GM21390 (cell line): Measurements from ENCODE around the gene C20orf173.
"Not testable (repeated sequence)": the region's sequence is repeated elsewhere in the genome, so short reads cannot be mapped to it uniquely, and the experiment has no call there.

Experiments used
- ATAC-seq: cut with Tn5 transposase; IDR thresholded peaks from one replicate; pipeline ENCODE4 v1.9.1; 2021; ENCODE audit not compliant: unreplicated experiment

The C20orf173 gene

DNA sequence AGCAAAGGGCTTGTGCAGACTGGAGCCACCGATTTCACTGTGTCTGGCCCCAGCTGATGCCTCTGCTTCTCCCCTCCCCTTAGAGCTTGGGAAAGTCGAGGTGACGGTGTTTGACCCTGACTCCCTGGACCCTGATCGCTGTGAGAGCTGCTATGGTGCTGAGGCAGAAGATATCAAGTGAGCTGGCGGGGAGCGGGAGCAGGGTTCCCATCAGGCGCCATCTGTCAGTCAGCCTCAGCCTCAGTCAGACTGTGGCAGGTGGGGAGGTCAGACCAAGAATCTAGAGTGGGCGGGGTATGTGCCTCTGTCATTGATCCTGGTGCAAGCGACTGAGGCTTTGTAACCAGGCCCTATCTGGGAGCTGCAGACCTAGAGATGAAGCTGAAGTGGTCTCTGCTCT is 17.9 kb upstream of the C20orf173 start:
- no peak for ATAC-seq

DNA sequence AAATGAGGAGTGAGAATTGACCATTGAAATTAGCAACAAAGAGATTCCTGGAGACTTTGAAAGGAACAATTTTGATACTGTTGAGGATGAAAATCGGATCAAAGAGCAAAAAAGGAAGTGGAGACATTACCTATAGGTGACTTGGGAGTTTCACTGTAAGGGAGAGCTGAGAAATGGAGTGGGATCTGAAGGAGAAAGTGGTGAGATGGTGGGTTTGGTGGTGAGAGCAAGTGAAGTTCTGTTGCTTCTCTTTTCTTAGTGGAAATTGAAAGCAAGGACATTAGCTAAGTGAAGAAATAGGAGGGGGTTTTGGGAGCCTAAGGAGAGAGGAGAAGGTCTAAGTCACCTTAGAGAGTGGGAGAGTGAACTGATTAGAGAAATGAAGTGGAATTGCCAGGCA is 16.7 kb upstream of the C20orf173 start:
- ATAC-seq: no peak

DNA sequence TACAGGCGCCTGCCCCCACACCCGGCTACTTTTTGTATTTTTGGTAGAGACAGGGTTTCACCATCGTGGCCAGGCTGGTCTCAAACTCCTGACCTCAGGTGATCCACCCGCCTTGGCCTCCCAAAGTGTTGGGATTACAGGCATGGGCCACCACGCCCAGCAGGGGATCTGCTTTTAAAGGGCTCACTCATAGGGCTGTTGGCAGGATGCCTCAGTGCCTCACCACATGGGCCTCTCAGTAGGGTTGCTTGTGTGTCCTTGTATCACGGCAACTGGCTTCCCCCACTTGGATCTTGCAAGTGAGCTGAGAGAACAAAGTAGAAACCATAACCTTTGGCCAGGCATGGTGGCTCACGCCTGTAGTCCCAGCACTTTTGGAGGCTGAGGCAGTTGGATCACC is 15.5 kb upstream of the C20orf173 start:
- not testable (repeated sequence) for ATAC-seq

DNA sequence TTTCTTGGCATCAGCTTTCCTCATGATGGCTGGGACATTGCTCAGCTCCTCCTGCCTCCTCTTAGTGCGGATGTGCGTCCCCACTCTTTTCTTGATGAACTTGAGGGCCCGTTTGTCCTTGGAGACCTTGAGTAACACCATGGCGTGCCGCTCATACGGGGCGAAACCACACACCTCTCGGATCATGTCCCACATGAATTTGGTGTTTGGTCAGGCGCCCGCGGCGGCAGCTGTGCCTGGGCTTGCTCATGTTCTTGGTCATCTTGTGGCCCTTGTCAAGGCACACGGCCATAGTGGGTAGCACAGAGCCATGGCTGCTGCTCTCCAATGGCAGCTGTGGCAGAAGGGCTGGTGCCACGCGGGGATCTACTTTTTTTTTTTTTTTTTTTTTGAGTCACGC is 15.0 kb upstream of the C20orf173 start:
- ATAC-seq: no peak

DNA sequence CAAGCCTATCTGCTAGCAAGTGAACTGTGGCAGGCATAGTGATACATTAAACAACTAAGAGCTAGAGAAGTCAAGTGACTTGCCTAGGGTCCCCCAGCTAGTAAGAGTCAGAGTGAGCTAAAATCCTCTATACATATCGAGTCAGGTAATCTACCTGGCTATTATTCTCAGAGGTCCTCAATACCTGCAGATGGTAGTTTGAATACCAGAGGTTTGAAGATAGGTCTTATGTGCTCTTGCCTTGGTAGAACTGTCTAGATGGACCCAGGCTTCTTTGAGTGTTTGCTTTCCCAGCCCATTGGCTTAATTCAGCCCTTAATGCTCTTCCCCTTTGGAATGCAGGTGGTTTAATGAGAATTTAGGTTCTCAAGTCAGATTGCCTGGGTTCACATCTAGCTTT is 13.5 kb upstream of the C20orf173 start:
- ATAC-seq: no peak

DNA sequence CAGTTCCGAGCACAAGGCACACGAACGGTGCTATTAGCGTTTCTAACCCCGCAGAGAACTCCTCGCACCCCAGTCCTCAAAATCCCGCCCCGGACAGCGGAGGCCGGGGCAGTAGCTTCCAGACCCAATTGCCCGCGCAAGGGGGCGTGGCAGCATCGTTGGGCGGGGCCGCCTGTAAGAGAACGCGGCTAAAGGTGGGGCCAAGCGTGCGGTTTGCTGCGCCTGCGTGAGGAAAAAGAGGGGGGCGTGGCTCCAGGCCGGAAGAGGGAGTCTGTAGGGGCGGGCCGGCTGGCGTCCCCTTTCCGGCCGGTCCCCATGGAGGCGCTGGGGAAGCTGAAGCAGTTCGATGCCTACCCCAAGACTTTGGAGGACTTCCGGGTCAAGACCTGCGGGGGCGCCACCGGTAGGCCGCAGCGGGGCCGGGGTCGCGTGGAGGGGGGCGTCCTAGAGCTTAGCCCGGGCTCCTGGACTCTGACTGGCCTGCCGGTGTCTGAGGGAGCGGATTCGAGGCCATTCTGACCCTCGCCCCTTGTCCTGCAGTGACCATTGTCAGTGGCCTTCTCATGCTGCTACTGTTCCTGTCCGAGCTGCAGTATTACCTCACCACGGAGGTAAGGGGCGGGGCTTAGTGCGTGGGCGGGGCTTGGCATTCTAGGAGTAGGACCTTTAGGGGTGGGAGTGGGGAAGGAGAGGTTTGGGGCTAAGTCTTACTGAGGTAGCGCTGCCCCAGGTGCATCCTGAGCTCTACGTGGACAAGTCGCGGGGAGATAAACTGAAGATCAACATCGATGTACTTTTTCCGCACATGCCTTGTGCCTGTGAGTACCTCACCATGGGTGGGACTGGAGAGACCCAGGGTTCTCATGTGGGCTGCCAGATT is 12.6 kb upstream of the C20orf173 start, which contains the start of gene ERGIC3:
Gene ERGIC3, plus strand, starts transcription at position 296 of the 880 bp plus-strand sequence. Its CDS starts 20 bp downstream, at position 316.
- peak; percentile 91 for ATAC-seq

DNA sequence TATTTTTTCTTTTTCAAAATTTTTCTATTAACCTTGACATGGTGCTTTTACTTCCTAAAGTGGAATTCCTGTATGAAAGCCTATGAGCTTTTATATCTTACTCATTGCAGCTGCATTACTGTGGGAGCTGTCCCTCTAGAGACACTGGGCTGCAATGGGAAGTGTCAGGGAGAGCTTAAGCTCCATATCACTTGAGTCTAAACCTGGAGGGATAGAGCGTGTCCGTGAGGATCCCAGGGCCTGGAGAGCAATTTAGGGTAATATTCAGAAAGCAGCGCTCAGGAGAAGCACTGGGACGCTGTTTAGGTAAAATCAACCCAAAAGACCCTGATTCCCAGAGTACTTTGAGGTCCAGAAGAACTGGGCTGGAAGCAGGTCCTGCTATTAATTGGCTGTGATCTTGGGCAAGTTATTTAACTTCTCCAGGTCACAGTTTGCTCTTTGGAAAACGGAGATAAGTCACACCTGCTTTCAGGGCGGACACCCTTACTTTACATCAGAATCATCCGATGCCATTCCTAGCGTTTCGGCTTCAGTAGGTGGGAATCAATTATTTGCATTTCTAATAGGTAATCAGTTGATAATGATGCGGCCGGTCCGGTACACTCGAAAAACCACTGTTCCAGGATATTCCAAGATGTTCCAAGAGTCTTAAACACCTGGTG is 11.8 kb upstream of the C20orf173 start:
- ATAC-seq: no peak

DNA sequence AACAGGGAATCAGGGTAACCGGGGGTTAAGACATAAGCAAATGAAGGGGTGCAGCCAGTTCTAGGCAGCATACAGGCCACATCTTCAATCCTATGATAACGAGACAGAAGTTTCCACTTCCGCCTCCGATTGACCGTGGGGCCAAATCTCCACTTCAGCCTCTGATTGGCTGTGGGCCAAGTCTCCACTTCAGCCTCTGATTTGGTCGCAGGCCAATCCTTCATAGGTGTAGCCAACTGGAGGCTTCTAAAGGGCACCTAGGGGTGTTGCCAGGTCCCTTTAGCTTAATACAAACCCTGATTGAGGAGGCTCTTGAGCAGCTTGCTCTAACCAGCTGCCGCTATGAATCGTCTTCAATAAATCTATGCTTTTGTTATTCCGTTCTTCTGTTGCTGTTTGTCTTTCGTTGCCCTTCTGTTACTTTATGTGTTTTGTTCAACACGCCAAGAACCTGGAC is 10.3 kb upstream of the C20orf173 start:
- ATAC-seq: no peak

DNA sequence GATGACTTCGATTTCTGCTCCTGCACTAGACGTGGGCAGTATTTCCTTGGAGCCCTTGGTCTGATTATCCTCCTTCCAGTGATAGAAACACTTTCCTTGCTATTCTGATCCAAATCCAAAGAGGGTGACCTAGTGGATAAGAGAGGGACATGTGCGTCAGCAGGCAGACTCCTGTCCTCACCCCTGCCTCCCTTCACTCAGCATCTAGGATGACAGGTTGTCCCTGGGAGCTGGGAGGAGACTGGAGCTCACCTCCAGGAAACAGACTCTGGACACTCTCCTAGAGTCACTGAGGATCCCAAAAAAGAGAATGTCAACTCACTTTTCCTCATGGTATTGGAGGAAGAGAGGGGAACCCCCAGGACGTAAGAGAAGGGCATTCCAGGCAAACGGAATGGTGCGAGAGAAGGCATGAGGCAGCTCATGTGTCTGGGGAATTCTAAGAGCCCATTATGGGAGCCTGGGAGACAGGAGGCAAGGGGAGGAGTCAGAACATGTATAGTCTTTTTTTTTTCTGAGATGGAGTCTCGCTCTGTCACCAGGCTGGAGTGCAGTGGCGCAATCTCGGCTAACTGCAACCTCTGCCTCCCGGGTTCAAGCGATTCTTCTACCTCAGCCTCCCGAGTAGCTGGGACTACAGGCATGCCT is 2.2 kb downstream of the C20orf173 start:
- no peak for ATAC-seq

DNA sequence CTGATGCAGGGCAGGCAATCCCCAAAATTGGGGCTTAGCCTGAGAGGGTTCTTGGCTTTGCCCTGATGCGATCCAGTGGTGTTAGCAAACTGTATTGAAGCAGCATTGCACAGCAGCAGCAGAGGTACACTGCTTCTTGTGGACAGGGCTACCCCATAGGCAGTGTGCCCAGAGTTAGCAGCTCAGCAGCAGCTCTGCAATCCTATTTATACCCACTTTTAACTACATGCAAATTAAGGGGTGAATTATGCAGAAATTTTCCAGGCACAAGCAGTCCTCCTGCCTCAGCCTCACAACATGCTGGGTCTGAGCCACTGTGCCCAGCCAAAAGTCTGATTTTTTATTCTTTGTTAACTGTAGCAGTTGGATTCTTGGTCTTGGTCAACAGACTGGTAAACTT is 3.8 kb downstream of the C20orf173 start:
- ATAC-seq: no peak

DNA sequence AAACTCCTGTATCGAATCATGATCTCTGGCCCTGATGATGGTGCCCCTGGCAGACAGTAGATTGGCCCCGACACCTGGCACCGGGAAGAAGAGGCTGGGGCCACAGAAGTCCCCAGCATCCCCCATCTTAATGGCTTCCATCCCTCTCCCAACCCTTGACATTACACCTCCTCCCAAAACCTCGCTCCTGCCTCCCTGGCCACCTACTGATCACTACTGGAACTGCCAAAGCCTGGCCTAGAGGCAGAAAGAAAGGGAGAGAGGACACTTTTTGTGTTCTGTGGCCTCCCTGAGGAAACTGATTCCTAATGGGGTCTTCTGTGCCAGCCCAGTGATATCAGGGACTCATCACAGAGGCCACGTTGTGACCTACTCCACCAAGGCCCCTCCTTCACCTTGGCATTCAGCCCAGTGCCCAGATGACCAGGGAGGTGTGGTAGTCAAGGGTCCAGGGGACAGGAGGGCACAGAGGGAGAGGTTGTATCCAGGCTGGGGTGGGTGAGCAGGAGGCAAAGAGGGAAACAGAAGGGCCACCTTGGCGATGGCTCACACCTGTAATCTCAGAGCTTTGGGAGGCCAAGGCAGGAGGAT is 6.1 kb downstream of the C20orf173 start:
- no peak for ATAC-seq

DNA sequence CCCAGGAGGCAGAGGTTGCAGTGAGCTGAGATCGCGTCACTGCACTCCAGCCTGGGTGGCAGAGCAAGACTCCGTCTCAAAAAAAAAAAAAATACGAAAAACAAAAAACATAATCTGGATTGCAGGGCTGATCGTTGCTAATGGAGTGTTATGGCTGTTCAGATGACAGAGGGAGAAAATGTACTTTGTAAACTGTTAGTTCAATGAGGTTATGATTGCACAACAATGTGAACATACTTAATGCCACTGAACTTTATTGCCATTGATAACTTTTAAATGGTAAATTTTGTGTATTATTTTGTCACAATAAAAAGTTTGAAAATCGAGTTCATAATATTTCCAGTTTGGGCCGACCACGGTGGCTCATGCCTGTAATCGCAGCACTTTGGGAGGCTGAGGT is 10.5 kb downstream of the C20orf173 start:
- ATAC-seq: no peak

DNA sequence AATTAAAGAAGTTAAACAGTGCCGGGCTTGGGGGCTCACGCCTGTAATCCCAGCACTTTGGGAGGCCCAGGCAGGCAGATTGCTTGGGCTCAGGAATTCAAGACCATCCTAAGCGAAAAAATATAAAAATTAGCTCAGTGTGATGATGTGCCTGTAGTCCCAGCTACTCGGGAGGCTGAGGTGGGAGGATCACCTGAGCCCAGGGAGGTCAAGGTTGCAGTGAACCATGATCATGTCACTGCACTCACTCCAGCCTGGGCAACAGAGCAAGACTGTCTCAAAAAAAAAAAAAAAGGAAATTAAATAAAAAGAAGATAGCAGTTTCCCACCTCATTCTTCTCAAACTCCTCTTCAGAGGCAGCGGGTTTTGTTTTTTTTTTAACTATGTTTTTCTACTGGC is 11.7 kb downstream of the C20orf173 start:
- ATAC-seq: not testable (repeated sequence)

DNA sequence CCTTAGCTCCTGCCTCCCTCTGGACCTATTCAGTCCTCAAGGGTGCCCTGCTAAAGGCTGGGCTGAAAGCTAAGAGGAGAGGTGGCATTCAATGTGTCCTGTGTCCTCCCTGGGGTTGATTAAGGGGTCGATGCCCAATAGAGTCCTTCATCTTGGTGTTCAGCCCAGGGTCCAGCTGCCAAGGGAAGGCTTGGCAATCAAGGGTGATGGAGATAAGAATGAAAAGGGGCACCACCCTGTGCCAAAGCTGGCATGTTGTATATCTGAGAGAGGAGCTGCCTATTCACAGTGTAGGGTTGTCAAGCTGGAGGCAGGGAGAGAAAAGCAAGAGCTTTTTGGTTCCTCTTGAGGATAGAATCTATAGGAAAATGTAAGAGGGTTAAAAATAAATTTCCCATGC is 12.3 kb downstream of the C20orf173 start:
- no peak for ATAC-seq

DNA sequence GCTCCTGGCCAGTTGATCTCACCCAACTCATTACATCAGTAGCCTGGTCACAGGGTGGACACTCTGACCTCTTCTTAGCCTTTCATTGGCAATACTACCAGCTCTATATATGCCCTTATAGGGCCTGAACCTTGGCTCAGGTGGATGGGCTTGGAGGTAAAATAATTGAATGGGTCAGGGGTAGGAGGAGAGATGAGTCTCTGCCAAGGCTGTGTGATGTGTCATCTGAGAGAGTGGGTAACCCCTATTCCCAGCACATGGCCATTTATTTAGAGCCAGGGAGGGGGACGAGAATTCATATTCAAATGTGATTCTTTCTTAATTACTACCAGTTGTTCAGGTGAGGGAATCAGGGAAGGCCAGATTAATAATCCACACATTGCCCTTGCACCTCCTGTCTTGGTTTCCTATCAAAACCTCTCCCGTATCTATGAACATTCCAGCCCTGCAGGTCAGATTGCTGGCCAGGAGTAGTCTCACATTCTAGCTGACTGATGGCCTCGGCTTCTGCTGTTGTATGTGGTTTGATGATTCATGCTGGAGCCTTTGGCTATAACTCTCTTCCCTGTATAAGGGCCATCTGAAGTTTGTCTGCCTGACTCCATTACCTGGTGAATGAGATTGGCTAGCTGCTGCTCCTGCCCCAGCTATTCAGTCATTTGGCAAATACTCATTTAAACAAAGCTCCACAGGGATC is 13.4 kb downstream of the C20orf173 start:
- ATAC-seq: no peak

DNA sequence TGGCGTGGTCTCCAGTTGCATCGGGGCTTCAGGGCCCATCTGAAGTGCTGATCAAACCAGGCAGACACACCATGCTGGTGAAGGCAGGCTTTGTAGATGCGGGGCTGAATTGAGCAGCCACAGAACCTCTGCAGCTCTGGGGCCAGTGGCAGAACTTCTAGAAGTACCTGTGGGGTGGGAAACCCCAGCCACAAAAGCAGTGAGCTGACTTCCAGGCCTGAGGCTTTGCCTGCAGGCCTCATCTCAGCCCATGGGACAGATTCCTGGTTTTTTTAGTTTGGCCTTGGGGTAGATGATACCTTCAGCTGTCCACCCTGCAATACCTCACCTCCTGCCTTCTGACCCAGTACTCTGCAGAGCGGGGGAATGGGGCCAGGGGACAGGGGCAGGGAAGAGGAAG is 14.1 kb downstream of the C20orf173 start:
- no peak for ATAC-seq

DNA sequence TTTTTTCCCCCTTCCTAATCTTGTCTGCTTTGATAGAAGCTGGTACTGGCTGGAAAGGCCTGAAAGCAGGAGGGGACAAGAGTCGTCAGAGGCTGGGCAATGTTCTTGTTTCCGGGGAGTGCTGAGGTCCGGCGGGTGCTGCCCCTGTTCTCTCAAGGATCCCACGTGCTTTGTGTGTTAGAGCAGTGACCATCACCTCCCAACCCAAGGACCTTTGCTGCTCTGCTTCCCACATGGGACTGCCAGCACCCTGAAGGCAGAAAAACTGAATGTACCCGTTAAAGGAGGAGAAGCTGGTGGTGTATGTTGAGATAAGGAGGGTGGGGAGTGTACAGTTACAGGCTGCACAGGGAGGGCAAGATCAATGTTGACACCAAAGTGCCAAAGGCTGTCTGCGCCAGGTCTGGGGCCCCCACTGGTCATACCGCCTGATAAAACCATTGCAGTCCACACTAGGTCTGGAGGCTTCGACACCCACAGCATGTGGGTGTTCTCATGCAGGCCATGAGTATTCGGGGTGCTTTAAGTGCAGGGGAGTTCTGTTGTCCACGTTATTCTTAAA is 15.0 kb downstream of the C20orf173 start:
- ATAC-seq: no peak

DNA sequence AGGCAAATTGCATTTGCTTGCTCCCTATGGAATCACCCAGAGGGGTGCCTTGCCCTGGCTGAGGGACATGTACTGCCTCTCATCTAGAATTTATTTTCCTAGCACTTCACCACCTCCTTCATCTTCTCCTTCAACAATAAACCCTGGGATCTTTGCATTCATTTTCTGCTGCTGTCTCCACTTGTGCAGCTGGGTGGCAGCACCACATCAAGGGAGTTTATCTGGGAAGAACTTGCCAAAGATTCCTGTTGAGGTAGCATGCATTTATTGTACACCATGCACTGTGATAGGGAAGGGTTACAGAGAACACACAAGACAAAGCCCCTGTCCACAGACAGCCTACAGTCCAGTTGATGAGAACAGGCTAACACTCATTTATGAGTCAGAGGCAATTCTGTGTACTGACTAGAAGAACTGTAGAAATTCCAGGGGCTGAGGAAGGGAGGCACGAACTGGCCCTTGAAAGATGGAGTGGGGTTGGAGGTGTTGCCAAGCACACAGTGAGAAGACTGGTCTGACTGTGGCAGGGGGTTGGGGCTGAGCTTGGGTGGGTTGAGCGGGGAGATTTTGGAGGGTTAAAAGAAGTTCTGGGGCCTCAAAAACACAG is 17.5 kb downstream of the C20orf173 start:
- ATAC-seq: no peak

DNA sequence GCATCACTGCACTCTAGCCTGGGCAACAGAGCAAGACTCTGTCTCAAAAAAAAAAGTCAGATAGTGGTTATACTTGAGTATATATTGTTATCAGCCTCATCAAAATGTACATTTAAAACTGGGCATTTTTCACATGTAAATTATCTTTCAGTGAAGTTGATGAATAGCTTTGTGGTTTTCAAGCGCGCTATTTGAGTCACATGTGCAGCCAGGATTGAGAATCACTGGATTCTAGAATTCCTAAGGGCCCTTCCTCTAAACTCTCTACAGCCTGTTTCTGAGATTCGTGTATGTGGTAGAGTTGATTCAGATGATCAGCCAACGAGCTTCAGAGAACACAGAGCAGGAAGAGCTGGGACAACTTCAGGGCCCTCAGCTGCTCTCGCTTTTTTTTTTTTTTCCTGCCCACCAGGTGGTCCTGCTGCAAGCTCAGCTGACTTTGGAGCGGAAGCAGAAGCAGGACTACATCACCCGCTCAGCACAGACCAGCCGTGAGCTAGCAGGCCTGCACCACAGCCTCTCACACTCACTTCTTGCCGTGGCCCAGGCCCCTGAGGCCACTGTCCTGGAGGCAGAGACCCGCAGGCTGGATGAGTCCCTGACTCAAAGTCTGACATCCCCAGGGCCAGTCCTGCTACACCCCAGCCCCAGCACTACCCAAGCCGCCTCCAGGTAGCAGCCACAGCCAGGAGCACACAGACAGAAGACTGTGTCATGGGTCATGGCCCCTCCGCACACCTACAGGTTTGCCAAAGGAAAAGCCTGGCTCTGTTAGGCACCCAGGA is 18.3 kb downstream of the C20orf173 start:
- no peak for ATAC-seq
